Body of pancreas (tissue), 4 donors: ENCODE data around the gene STRADB. TPM values are rescaled to one million over a fixed set of nuclear protein-coding genes. Genes with fewer than 3 reads are reported as not detected.

Experiments
- ATAC-seq: fragments of 150-250 bp; one replicate; pipeline ENCODE4 v1.9.1; 2016
- DNase-seq, 4 donors: peaks; one replicate each; pipeline ENCODE4 v3.0.0-alpha.2; 2019
- H3K27ac ChIP-seq, 4 donors: fragments of 200-600 bp; sonication (generic); 1 replicate in 3 of 4; 2 replicates in 1 of 4; pipeline versions ENCODE4 v1.5.1 to v1.6.1; 2016 to 2019; ENCODE audit warnings: mild to moderate bottlenecking in 1 of 4, mixed read lengths in 1 of 4, moderate library complexity in 1 of 4
- H3K27me3 ChIP-seq, 2 donors: fragments of 200-600 bp; sonication (generic); one replicate each; pipeline ENCODE4 v1.6.0; 2016; ENCODE audit warnings: mild to moderate bottlenecking in 1 of 2
- H3K36me3 ChIP-seq, 2 donors: fragments of 200-600 bp; sonication (generic); replicated peaks in 1 of 2; 2 replicates each; pipeline ENCODE4 v1.5.1; 2016; ENCODE audit warnings: low read depth in 2 of 2; ENCODE audit not compliant: insufficient read depth in 1 of 2
- H3K4me1 ChIP-seq: fragments of 200-600 bp; sonication (generic); one replicate; pipeline ENCODE4 v1.6.0; 2016
- H3K4me3 ChIP-seq, 2 donors: fragments of 200-600 bp; sonication (generic); 1 replicate in 1 of 2; 2 replicates in 1 of 2; pipeline ENCODE4 v1.5.1; 2016 to 2019
- H3K9me3 ChIP-seq, 3 donors: fragments of 200-600 bp; sonication (generic); 1 replicate in 2 of 3; 2 replicates in 1 of 3; pipeline ENCODE4 v1.5.1; 2016
- CTCF ChIP-seq, 7 experiments: fragments of 450-650 bp in 4 of 7; fragments of 200-600 bp in 3 of 7; sonication (generic) in 3 of 7; IDR thresholded peaks; one replicate each; pipeline ENCODE4 v1.5.1; 2016 to 2019; ENCODE audit warnings: antibody characterized with exemption in 7 of 7
- POLR2A ChIP-seq, 3 donors: fragments of 450-650 bp; IDR thresholded peaks; one replicate each; pipeline ENCODE4 v1.6.1; 2016; ENCODE audit warnings: antibody characterized with exemption in 3 of 3, mild to moderate bottlenecking in 2 of 3
- WGBS, 2 donors: methylation state at CpG; one replicate each; pipeline ENCODE4 v1.1.5; 2017; 5-methylcytosine and 5-hydroxymethylcytosine counted together
- intact Hi-C: fragments of 100-400 bp; cut with DNase I; formaldehyde crosslinking; loops from one replicate; pipeline ENCODE4 v1.15.1; 2023
- total RNA-seq, 2 donors: library from RNA; depleted of rRNA; stranded (reverse); fragments of >200 nt; gene quantifications; one replicate each; pipeline ENCODE4 v1.1.0, GENCODE V29; 2016

Gene STRADB
- total RNA-seq, result 10 to 100 TPM; 21.0 to 24.7 TPM

- Histone ChIP-seq H3K27me3 (no peaks in the 10 kb centered on the region), H3K9me3 (no peaks in the 10 kb centered on the region), H3K4me3 (peak within 1 kb of the TSS; percentile 84 to 92), H3K4me1 (peaks cover 53% of the 10 kb centered on the region), H3K27ac (peak within 1 kb of the TSS; percentile 87 to 91 (median 90)), H3K36me3 (no peaks in the 10 kb centered on the region)
- TF ChIP-seq POLR2A (IDR thresholded peaks at IDR 0.05), result peak; percentile 60 to 89 (median 85)
- peak in 5 of 7 experiments; percentile 20 to 59 (median 50) for TF ChIP-seq CTCF (IDR thresholded peaks at IDR 0.05)
- 0 to 1% methylated on average over 3 to 71 of the region's 78 CpGs for WGBS, 2 donors
- peak; percentile 92 to 96 (median 93) for DNase-seq
- ATAC-seq, result peak; percentile 96
- intact Hi-C loops, result loop anchor here (10.0 kb wide), 1 partner anchor 57 kb away; no protein-coding TSS in a partner anchor
These were observed at the start of gene STRADB, which contains the start of gene TRAK2 for GRCh38 chr2:201451292-201452057. Gene STRADB, plus strand, starts transcription at chr2:201451740. Its CDS starts 3,101 bp downstream, at chr2:201454841. Gene TRAK2, minus strand, starts transcription at chr2:201451458. Its CDS starts 30,951 bp downstream, at chr2:201420507.

- TF ChIP-seq POLR2A (IDR thresholded peaks at IDR 0.05), result no peak
- TF ChIP-seq CTCF (IDR thresholded peaks at IDR 0.05), result no peak
- Histone ChIP-seq H3K27me3 (no peaks in the 10 kb centered on the region), H3K4me3 (no peak overlapping the region), H3K36me3 (peaks cover 0 to 5% of the 10 kb centered on the region in 2 donors), H3K9me3 (no peaks in the 10 kb centered on the region), H3K4me1 (peaks cover 56% of the 10 kb centered on the region), H3K27ac (no peak overlapping the region)
- ATAC-seq (no peak), DNase-seq (no peak)
- WGBS, 2 donors, result 73 to 76% methylated on average over 3 of the region's 3 CpGs
- intact Hi-C loops, result no loop called here
These were observed 49.7 kb upstream of the STRADB start for GRCh38 chr2:201401815-201402214.

- WGBS, 2 donors, result 48 to 68% methylated on average over 6 of the region's 6 CpGs
These were observed 48.6 kb upstream of the STRADB start for GRCh38 chr2:201402651-201403562.

GRCh38 chr2:201403880-201404279 is 47.7 kb upstream of the STRADB start:
- no peak overlapping the region for H3K4me3 ChIP-seq
- intact Hi-C loops, result no loop called here
- no peaks in the 10 kb centered on the region for H3K36me3 ChIP-seq
- no peak for DNase-seq
- ATAC-seq, result no peak
- H3K27ac ChIP-seq, result peak overlapping the region in 2 of 4 donors; percentile 11 to 87
- H3K27me3 ChIP-seq, result no peaks in the 10 kb centered on the region
- WGBS, 2 donors, result 54 to 75% methylated on average over 3 of the region's 3 CpGs
- H3K9me3 ChIP-seq, result no peaks in the 10 kb centered on the region
- peaks cover 65% of the 10 kb centered on the region for H3K4me1 ChIP-seq
- TF ChIP-seq CTCF (IDR thresholded peaks at IDR 0.05) (no peak), POLR2A (IDR thresholded peaks at IDR 0.05) (no peak)

More at GRCh38 chr2:201402651-201403562, 48.6 kb upstream of the STRADB start:
- H3K27me3 ChIP-seq, result no peaks in the 10 kb centered on the region
- no peaks in the 10 kb centered on the region for H3K36me3 ChIP-seq
- ATAC-seq (no peak), DNase-seq (no peak)
- no peak overlapping the region for H3K4me3 ChIP-seq
- H3K27ac ChIP-seq, result peak overlapping the region in 1 of 4 donors; percentile 87
- no peaks in the 10 kb centered on the region for H3K9me3 ChIP-seq
- TF ChIP-seq POLR2A (IDR thresholded peaks at IDR 0.05) (no peak), CTCF (IDR thresholded peaks at IDR 0.05) (no peak)
- intact Hi-C loops, result no loop called here
- peaks cover 65% of the 10 kb centered on the region for H3K4me1 ChIP-seq
